NOMO-1 treated with dmso at 0.1 percent for 144 hours (cell line): Measurements from ENCODE around the gene WDR18.

Experiments
- DNase-seq: peaks from one replicate; lab custom pipeline; 2025; ENCODE audit not compliant: unreplicated experiment; lab: John Stamatoyannopoulos, UW

The WDR18 gene

DNA sequence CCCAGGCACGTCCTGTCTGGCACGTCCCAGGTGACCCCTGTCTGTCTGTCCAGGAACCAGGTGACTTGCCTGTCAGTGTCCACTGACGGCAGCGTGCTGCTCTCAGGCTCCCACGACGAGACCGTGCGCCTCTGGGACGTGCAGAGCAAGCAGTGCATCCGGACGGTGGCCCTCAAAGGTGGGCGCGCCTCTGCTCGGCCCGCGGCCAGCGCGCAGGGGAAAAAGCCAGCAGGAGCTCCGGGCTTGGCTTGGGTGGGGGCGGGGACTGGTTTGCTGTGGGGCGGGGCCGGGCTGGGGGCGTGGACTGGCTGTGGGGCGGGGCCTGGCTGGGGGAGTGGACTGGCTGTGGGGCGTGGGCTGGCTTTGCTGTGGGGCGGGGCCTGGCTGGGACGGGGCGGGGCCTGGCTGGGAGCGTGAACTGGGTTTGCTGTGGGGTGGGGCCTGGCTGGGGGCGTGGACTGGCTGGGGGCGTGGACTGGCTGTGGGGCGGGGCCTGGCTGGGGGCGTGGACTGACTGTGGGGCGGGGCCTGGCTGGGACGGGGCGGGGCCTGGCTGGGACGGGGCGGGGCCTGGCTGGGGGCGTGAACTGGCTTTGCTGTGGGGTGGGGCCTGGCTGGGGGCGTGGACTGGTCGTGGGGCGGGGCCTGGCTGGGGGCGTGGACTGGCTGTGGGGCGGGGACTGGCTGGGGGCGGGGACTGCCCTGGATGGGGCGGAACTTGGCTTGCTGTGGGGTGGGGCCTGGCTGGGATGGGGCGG lies 7.2 kb downstream of the WDR18 start:
- no peak for DNase-seq

- no peak for DNase-seq
Measured at GRCh38 chr19:991932-992669, 8.0 kb downstream of the WDR18 start.

DNA sequence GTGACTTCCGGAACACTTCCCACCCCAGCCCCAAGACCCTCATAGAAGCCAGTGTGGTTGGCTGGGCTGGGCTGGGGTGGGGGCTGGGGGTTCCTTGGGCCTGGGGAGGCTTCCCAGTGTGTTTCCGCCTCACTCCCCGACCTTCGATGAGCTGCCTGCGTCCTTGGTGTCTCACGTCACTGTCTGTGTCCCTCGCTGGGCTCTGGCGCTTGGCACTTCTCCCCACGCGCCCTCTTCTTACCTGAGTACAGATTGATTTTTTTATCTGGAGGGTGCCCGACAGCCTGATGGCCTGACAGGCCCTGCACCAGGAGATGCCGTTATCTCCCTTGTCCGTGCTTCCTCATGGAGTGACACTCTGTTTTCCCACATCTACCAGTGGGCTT lies 8.5 kb downstream of the WDR18 start:
- no peak for DNase-seq

DNA sequence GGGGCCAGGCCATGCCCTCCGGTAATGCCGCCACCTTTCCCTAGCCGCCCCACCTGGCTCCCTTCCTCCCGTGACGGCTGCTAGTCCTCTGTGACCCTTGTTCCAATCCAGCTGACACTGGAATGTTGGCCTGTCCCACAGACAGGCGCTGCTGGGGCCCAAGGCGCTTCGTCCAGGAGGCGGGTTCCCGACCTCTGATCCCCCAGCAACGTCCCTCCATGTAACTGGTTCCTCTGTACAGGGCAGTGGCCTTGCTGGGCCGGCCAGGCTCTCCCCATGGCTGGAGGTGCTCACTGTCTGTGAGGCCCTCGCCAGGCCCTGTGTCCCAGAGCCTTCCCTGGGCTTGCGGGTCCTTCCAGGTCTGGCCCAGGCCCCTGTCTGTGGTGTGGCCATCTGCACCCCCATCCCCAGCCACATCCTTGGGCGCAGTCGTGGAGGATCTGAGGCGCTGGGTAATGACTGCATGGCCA lies 9.3 kb downstream of the WDR18 start:
- no peak for DNase-seq

GRCh38 chr19:993831-994393 lies 9.8 kb downstream of the WDR18 start:
- DNase-seq = no peak

GRCh38 chr19:994516-994915 lies 10.4 kb downstream of the WDR18 start:
- DNase-seq = no peak

DNA sequence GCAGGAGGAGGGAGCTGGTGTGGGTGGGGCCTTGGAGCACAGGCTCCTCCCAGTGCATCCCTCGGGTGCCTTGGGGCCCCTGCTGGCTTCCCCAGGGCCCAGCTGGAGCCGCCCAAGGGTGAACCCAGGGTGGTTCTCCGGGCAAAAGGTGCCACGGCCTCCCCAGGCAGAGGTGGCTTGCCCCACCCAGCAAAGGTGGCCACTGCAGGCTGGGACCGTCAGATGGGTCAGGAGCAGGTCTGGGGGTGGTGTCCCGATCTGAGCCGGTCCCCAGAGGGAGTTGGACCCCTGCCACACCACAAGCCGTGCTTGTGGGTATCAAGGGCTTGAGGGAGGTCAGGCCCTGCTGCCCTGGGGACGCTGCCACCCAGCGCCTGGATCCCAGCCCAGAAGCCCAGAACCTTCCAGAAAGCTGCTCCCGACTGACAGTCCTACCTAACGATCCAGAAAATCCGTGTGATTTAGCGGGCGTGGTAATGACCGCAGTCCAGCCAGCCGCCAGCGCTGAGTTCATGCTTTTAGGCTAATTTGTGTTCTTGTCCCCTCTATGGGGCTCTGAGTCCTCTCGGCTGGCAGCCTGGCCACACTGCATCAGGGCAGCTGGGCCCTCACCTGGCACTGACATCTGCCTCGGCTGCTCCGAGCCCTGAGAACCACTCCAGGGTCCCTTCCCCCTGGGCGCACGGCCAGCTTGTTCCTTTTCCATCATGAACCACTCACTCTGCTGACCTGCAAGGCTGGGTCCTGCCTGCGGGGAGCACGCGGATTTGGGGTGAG lies 11.1 kb downstream of the WDR18 start:
- no peak for DNase-seq

DNA sequence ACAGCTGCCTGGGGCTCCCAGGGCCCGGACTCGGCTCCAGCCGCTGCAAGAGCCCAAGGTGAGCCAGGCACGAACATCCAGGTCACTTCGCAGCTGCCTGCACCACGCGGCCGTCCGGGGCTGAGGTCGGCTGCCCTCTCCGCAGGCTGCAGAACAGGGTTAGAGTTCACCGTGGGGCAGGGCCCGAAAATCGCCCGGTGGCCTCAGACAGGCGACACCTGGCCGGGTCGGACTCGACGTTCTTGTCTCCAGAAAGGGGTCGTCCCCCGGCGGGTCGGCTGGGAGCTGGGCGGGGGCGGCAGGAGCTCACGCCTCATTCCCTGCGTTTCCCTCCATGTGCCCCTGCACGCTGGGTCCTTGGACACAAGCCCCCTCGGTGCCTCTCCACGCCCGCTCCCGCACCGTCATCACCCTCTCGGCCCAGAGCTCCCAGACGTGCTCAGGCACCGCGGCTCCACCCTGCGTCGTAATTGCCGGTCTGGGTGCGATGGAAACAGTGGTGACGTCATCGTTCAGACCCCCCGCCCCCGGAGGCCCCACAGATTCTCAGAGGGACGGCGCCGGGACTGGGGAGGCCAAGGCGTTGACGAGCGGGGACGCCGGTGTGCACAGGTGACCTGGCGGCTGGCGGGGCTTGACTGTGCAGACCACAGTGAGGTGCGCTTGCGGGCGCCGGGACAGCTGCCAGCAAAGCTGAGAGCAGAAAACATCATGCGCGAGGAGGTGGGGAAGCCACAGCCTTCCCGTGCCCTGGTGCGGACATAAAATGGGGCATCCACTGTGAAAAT lies 12.1 kb downstream of the WDR18 start:
- DNase-seq = no peak

DNA sequence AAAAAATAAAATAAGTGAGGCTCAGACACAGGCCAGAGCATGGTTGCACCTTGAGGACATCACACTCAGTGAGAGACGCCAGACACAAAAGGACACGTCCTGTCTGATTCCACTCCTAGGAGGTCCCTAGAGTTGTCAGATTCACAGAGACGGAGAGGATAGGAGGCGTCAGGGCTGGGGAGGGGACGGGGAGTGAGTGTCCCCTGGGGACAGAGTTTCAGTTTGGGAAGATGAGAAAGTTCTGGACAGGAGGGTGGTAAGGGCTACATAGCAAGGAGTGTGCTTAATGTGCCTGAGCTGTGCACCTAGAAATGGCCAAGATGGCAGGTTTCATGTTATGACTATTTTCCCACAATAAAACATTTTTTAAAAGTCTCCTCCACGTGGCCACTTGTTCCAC lies 13.9 kb downstream of the WDR18 start:
- no peak for DNase-seq

- no peak for DNase-seq
Measured at GRCh38 chr19:999379-999719, 15.2 kb downstream of the WDR18 start.

GRCh38 chr19:1000095-1000494 lies 15.9 kb downstream of the WDR18 start, which contains the start of gene GRIN3B:
Gene GRIN3B, plus strand, starts transcription at chr19:1000419. Its CDS starts 19 bp downstream, at chr19:1000438.
- peak; percentile 30 for DNase-seq

DNA sequence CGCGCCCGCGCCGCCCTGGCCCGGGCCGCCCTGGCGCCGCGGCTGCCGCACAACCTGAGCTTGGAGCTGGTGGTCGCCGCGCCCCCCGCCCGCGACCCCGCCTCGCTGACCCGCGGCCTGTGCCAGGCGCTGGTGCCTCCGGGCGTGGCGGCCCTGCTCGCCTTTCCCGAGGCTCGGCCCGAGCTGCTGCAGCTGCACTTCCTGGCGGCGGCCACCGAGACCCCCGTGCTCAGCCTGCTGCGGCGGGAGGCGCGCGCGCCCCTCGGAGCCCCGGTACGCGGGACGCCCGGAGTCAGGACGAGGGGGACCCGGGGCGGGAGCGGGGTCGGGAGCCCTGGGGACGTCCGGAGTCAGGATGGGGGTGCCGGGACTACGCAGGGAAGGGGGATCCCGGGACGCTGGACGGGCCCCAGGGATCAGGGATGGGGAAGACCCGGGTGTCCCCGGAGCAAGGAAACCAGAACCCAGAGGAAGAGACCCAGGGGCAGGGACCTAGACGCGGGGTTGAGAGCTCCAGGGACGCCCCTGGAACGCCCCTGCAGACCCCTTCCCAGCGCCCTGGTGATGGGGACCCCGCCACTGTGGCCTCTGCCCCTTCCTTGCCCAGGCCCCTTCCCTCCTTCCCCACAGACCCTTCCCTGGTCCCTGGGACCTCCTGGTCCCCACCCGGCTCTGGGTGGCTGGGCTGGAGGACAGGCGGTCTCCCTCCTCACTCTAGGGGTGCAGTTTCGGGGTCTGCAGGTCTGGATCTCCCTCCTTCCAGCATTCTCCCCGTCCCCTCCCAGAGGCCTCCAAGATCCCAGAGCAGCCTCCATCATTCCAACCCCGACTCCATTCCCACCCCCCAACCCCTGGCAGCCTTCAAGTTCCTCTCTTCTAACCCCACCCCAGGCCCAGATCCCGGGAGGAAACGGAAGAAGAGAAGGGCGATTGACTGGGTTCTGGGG lies 16.7 kb downstream of the WDR18 start:
- DNase-seq = no peak

DNA sequence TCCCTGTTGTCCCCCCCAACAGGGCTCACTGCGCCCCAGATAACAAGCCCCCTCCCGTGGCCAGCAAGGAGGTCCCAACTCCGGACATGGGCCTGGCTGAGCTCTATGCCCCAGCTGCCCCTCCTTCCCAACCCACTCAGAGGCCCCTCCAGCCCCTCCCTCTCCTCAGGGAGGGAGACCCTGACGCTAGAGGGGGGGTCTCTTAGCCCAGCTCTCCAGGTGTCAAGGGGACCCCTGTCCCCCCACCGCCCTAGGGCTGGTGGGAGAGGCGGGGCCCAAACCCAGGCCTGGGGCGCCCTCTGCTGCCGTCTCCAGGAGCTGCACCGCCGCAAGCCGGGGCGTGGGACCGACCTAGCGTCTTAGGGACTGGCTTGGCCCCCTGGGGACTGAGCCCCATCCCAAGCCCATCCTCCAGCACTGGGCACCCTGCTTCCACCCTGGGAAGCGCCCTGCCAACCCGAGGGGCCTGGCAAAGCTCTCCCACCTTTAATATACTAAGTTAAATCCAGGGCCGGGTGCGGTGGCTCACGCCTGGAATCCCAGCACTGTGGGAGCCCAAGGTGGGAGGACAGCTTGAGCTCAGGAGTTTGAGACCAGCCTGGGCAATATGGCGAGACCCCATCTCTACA lies 17.5 kb downstream of the WDR18 start:
- no peak for DNase-seq

DNA sequence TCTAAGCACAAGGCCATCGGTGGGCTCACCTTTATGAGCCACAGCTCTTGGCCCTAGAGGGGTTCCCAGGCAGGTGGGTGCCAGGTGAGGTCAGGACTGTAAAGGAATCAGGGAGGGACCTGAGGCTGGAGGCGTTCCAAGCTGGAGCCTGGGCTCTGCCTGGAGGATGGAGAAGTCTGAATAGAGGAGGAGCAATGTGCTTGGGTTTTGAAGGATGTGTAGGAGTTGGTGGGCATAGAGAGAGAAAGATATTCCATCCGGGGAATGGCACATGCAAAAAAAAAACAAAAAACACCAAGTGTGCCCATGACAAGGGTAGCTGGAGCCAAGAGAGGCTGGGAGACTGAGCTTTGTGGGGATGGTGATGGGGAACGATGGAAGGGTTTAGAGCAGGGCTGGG lies 18.5 kb downstream of the WDR18 start:
- no peak for DNase-seq

DNA sequence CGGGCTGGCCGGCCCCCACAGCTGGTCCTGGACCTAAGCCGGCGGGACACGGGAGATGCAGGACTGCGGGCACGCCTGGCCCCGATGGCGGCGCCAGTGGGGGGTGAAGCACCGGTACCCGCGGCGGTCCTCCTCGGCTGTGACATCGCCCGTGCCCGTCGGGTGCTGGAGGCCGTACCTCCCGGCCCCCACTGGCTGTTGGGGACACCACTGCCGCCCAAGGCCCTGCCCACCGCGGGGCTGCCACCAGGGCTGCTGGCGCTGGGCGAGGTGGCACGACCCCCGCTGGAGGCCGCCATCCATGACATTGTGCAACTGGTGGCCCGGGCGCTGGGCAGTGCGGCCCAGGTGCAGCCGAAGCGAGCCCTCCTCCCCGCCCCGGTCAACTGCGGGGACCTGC lies 19.1 kb downstream of the WDR18 start:
- no peak for DNase-seq

GRCh38 chr19:1004204-1004802 lies 20.2 kb downstream of the WDR18 start:
- DNase-seq = no peak

DNA sequence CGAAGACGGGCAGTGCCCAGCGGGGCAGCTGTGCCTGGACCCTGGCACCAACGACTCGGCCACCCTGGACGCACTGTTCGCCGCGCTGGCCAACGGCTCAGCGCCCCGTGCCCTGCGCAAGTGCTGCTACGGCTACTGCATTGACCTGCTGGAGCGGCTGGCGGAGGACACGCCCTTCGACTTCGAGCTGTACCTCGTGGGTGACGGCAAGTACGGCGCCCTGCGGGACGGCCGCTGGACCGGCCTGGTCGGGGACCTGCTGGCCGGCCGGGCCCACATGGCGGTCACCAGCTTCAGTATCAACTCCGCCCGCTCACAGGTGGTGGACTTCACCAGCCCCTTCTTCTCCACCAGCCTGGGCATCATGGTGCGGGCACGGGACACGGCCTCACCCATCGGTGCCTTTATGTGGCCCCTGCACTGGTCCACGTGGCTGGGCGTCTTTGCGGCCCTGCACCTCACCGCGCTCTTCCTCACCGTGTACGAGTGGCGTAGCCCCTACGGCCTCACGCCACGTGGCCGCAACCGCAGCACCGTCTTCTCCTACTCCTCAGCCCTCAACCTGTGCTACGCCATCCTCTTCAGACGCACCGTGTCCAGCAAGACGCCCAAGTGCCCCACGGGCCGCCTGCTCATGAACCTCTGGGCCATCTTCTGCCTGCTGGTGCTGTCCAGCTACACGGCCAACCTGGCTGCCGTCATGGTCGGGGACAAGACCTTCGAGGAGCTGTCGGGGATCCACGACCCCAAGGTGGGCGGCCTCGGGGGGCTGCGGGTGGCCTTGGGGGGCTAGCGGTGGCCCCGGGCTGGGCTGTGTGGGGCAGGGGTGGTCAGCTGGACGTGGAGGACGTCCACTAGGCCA lies 20.9 kb downstream of the WDR18 start:
- DNase-seq = no peak
